ENCODE data around the gene CIAO3.
"Not testable (repeated sequence)": the region's sequence is repeated elsewhere in the genome, so short reads cannot be mapped to it uniquely, and the experiment has no call there.

CIAO3 gene

DNA sequence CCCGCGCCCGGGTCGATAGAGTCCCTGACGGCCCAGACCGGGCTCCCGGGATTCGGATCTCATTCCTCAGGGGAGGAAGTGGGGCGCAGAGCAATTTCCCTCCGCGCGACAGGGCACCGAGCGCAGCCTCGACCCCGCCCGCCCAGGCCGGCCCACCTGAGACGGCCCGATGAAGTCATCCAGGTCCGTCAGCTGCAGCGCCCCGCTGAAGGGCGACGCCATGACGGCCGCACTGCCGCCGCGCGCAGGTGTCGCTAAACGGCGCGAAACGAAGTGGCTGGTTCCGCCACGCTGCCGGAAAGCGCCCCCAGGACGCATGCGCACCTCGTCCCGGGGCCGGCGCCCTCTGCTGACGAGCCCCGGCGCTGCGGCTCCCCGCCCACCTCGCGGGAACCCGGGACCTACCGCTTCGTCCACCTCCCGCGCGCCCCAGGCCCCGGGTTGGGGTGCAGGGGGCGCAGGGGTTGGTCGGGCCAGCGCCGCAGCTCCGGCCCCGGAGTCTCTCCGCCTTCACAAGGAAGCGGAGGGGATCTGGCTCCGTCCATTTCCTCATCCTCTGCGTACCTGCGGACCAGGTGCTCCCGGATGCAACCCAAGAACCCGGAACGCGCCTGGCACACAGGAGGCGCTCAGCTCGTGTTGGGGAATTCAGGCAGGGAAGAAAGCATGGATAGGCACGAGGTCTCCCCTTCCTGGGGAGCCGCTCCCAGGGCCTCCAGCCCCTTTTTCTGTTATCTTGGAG is at the start of gene CIAO3:
TSS of gene CIAO3 (minus strand) at position 234 of the 742 bp plus-strand sequence. CDS start at position 222, 12 bp downstream.
- DNase-seq = peak; percentile 99

DNA sequence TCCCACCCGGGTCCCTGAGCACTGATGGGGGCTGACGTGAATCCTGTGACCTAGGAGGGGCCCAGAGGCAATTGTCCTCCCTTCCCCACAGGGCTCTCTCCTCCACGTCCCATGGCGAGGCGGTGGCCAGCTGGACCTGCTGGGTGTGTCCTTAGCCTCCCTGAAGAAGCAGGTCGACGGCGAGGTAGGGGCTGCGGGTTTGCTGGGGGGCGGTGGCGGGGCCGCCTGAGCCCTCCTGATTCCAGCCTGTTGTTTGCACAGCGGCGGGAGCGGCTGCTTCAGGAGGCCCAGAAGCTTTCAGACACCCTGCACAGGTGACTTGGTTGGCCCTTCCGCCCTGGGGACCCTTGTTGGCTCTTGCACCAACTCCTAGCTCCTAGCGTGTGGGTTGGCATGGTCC is 49.3 kb upstream of the CIAO3 start:
- DNase-seq = no peak

- DNase-seq = no peak
Measured at GRCh38 chr16:789191-789850, 48.5 kb upstream of the CIAO3 start.

GRCh38 chr16:788399-789126 is 47.8 kb upstream of the CIAO3 start, which contains the start of gene CHTF18:
TSS of gene CHTF18 (plus strand) at chr16:788620. CDS start at chr16:788685, 65 bp downstream.
- DNase-seq = peak; percentile 96

- DNase-seq = no peak
Measured at GRCh38 chr16:787978-788398, 47.2 kb upstream of the CIAO3 start, which contains the start of gene RPUSD1. TSS of gene RPUSD1 (minus strand) at chr16:788381. CDS start at chr16:787737, 644 bp downstream.

- no peak for DNase-seq
Measured at GRCh38 chr16:787321-787966, 46.6 kb upstream of the CIAO3 start.

- peak; percentile 90 for DNase-seq
Measured at GRCh38 chr16:785563-786535, 45.1 kb upstream of the CIAO3 start.

GRCh38 chr16:784431-784830 is 43.6 kb upstream of the CIAO3 start:
- DNase-seq = no peak

- DNase-seq = no peak
Measured at GRCh38 chr16:783404-784161, 42.8 kb upstream of the CIAO3 start.

- DNase-seq = no peak
Measured at GRCh38 chr16:782766-783403, 42.1 kb upstream of the CIAO3 start.

DNA sequence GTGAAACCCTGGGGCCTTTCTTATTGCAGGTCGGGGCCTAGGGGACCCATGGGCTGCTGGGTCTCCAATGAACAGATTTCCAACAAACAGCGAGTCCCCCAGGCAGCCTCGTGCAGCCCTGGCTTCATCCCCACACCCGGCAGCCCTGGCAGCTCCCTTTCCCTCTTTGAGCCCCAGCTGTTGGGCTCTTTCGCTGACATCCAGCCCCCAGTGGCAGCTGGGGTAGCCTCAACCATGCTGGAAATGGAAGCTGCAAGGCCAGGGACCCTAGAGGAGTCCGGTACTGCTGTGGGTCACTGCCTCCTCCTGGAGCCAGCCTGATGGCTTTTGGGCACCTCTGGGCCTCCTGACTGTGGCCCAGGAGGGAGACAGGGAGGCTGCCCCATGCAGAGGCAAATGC is 41.5 kb upstream of the CIAO3 start:
- no peak for DNase-seq

DNA sequence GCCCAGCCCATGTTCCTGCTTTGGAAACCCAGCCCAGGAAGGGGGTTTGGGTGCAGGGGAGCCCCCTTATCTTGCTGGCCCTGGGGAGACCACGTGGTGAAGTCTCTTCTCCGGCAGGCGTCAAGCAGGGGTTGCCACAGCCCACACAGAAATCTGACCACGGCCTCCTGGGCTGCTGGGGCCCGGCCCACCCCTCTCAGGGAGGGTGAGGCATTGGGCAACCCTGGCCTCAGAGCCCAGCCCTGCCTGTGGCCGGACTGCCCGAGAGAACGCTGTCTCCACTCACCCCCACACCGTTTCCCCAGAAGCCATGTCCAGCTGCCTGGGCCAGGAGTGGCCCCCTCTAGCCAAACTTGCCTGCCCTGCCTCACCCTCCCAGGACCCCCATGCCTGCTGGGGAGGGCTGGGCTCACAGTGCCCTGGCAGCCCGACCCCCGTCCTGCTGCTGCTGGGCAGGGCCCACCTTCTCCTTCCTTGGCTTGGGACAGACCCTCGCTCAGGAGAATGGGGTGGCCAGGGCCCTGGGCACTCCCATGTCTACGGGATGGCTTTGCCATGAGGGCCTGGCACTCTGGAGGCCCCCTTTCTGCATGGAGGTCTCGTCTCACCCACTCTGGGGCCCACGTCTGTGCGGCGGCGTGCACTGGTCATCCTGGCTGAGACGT is 40.7 kb upstream of the CIAO3 start:
- DNase-seq = no peak

DNA sequence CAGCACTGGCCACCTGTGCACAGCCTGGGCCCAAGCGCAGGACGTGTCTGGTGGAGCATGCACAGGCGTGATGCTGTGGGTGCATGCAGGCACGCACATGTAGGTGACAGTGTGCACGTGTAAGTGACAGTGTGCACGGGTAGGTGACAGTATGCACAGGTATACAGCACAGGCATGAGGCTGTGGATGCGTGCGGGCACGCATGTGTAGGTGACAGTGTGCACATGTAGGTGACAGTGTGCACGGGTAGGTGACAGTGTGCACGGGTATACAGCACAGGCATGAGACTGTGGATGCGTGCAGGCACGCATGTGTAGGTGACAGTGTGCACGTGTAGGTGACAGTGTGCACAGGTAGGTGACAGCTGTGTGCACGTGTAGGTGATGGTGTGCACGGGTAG is 39.5 kb upstream of the CIAO3 start:
- no peak for DNase-seq

DNA sequence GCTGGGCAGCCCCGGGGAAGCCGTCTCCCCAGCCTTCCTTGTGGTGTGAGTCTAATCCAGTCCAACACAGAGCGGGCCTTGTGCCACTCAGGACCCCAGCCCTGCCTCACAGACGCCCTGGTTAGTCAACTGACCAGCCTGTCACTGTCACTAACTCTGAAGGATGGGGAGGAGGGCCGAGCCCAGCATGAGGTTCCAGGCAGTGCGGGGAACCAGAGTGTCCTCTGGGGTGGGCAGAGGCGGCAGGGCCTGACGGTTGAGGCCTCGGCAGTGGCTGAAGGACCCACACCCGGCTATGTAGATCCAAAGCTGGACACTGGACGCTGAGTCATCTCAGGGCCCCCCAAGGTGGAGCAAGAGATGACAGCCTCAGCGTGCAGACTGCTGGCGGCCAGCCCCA is 38.8 kb upstream of the CIAO3 start:
- no peak for DNase-seq

DNA sequence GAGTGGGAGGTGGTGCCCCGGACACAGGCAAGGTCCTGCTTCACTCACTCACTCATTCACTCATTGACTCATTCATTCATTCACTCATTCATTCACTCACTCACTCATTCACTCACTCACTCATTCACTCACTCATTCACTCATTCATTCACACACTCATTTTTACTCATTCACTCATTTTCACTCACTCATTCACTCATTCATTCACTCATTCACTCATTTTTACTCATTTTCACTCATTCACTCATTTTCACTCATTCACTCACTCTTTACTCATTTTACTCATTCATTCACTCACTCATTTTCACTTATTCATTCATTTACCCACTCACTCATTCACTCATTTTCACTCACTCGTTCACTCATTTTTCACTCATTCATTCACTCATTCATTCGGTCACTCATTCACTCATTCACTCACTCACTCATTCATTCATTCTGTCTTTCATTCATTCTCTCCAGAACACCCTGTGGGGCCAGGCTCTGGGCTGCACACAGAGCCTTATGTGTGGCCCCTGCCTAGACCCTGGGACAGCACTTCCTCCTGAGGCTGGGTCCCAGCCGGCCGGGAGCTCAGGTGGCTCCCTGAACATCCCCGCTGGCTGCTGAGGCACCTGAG is 38.2 kb upstream of the CIAO3 start:
- DNase-seq = no peak

DNA sequence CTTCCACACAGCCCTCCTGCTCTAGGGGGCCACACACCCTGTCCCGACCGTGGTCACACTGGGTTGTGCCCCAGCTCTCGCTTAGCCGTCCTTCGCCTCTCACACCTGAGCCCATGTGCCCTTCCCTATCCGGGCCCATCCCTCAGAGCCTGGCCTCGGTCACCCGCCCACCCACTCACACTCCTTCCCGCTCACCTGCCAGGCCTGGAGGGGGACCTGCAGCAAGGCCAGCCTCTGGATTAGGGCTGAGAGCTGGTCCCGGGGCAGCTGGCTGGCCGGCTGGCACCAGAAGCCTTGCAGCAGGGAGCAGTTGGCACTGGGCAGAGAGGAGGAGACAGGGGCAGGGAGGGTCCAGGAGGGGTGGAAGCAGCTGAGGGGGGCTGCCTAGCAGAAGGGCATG is 37.6 kb upstream of the CIAO3 start:
- DNase-seq = no peak

- no peak for DNase-seq
Measured at GRCh38 chr16:777826-778225, 37.0 kb upstream of the CIAO3 start.

DNA sequence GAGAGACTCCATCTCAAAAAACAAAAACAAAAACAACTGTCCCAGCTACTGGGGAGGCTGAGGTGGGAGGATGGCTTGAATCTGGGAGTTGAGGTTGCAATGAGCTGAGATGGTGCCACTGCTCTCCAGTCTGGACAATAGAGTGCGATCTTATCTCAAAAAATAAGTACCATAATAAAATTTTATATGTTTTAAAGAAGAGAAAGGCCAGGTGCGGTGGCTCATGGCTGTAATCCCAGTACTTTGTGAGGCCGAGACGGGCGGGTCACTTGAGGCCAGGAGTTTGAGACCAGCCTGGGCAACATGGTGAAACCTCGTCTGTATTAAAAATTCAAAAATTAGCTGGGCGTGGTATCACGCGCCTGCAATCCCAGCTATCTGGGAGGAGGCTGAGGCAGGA is 36.0 kb upstream of the CIAO3 start:
- DNase-seq = no peak

DNA sequence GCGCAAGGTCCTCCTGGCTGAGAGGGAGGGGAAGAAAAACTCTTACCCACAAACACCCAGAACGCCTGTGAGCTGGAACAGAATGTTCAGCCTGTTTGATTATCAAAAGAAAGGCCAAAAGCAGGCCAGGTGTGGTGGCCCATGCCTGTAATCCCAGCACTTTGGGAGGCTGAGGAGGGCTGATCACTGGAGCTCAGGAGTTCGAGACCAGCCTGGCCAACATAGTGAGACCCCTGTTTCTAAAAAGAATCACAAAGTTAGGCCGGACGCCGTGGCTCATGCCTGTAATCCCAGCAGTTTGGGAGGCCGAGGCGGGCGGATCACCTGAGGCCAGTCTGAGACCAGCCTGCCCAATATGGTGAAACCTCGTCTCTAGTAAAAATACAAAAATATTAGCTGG is 35.5 kb upstream of the CIAO3 start:
- DNase-seq = not testable (repeated sequence)

Measured in activated CD8-positive, alpha-beta memory T cell treated with anti-CD3 and anti-CD28 coated beads for 24 hours (primary cell).